D721Med (cell line): ENCODE results near the gene TMEM207.
"Not testable (repeated sequence)": the region's sequence is repeated elsewhere in the genome, so short reads cannot be mapped to it uniquely, and the experiment has no call there.

ENCODE experiments used
- DNase-seq: peaks from one replicate; pipeline ENCODE4 v3.0.0; 2011; ENCODE audit warnings: low spot score; ENCODE audit not compliant: insufficient read length
- FAIRE-seq: peaks from 2 replicates; lab custom pipeline; 2011; peaks lifted over from hg19 to GRCh38; lab: Jason Lieb, UNC
- TF ChIP-seq, protein P1 (sequence below): IDR thresholded peaks from 2 replicates; pipeline ENCODE4 v1.5.1; 2012; ENCODE audit warnings: mild to moderate bottlenecking, control low read depth; ENCODE audit not compliant: insufficient read depth; ENCODE audit errors: missing control alignments

Gene TMEM207

DNA sequence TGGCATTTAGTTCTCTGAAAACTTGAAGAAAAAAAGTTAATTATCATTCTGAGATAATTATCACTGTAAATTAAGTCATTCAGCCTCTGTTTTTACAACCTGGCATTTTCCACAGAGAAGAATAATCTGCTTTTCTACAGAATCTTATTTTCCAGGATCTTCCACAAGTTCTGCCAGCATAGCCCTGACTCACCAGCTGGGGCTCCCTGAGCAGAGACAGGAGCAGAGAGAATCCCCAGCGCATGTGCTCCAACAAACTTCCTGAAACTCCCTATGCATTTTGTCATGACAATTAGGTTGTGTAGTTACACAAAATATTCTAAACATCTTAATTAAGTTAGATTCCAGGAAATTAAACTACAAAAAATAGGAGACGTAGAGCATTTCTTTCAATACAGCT is 32.1 kb upstream of the TMEM207 start:
- DNase-seq: no peak
- no peak for FAIRE-seq
- TF ChIP-seq, protein P1, sequence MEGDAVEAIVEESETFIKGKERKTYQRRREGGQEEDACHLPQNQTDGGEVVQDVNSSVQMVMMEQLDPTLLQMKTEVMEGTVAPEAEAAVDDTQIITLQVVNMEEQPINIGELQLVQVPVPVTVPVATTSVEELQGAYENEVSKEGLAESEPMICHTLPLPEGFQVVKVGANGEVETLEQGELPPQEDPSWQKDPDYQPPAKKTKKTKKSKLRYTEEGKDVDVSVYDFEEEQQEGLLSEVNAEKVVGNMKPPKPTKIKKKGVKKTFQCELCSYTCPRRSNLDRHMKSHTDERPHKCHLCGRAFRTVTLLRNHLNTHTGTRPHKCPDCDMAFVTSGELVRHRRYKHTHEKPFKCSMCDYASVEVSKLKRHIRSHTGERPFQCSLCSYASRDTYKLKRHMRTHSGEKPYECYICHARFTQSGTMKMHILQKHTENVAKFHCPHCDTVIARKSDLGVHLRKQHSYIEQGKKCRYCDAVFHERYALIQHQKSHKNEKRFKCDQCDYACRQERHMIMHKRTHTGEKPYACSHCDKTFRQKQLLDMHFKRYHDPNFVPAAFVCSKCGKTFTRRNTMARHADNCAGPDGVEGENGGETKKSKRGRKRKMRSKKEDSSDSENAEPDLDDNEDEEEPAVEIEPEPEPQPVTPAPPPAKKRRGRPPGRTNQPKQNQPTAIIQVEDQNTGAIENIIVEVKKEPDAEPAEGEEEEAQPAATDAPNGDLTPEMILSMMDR: no peak

GRCh38 chr3:190473261-190473660 is 23.6 kb upstream of the TMEM207 start:
- FAIRE-seq, DNase-seq: not testable (repeated sequence)

- FAIRE-seq (no peak), DNase-seq (no peak)
- TF ChIP-seq, protein P1: no peak
Measured at GRCh38 chr3:190467922-190468321, 18.2 kb upstream of the TMEM207 start.

DNA sequence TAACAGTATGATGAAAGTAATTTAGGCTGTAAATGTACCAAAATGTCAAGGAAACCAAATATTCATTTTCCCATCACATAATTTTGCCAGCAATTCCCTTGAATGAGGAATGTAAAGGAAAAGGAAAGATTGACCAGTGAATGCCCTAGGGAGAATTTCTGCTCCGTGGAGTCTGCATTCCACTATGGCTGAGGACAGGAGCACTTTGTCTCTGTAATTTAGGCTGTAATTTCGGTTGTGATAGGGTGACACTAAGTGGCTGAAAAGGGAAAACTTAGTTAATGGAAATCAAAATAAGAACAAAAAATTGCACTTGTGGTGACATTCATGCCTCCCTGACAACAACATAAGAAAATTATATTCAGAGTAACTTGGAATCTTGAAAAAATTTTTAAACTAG is 8.3 kb upstream of the TMEM207 start:
- TF ChIP-seq, protein P1: no peak
- no peak for FAIRE-seq
- no peak for DNase-seq

DNA sequence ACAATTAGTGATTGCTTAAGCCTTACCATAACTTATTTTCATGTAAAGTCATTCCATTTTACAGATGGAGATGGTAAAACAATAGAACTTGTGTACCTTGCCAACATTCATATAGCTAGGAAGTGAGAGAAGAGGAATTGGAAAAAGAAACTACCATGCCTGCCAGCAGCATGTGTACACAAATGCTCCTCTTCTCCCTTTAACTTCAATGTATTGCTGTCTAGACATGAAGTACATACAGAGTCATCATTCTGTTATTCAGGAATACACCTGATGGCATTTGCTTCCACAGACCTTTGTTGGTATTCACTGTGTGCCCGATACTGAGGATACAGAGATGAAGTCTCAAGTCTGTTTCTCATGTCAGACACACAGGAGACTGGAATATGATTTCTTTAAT is 7.1 kb upstream of the TMEM207 start:
- DNase-seq: no peak
- TF ChIP-seq, protein P1: no peak
- FAIRE-seq: no peak

GRCh38 chr3:190455828-190456227 is 6.1 kb upstream of the TMEM207 start:
- TF ChIP-seq, protein P1: no peak
- FAIRE-seq: no peak
- DNase-seq: no peak

- TF ChIP-seq, protein P1: no peak
- no peak for FAIRE-seq
Measured at GRCh38 chr3:190448256-190448655, 1.4 kb downstream of the TMEM207 start.

More at GRCh38 chr3:190448256-190448655, 1.4 kb downstream of the TMEM207 start:
- DNase-seq: no peak
